ENCODE results near the gene MARCKS.

Gene MARCKS

GRCh38 chr6:113862112-113862511 lies 5.0 kb downstream of the MARCKS start:
- TF ChIP-seq CTCF (IDR thresholded peaks at IDR 0.05; ENCODE audit: low read length) (no peak), EZH2 (IDR thresholded peaks at IDR 0.05; ENCODE audit: borderline replicate concordance, low read length) (no peak)
- H3K9me2 ChIP-seq (ENCODE audit: low read depth, low read length) = no peaks in the 10 kb centered on the region
- no peak overlapping the region for H3K4me3 ChIP-seq (ENCODE audit: low read depth, low read length, poor library complexity, severe bottlenecking)
- no peaks in the 10 kb centered on the region for H3K9me3 ChIP-seq (ENCODE audit: low read length)
- no peak overlapping the region for H3K27ac ChIP-seq (ENCODE audit: low read depth, low read length, poor library complexity, severe bottlenecking)
- H3K4me1 ChIP-seq (ENCODE audit: insufficient read depth, low read length, severe bottlenecking) = peaks cover 11% of the 10 kb centered on the region
- H3F3A ChIP-seq (ENCODE audit: insufficient read depth, low read length) = no peaks in the 10 kb centered on the region
- no peak overlapping the region for H2AFZ ChIP-seq (ENCODE audit: low read length)
- no peaks in the 10 kb centered on the region for H3K79me2 ChIP-seq (ENCODE audit: insufficient read depth, low read length)
- H3K36me3 ChIP-seq (ENCODE audit: insufficient read depth, low read length) = no peaks in the 10 kb centered on the region
- H3K27me3 ChIP-seq (ENCODE audit: insufficient read depth, low read length) = no peaks in the 10 kb centered on the region; the same call in 1 of the 2 replicates
- H4K20me1 ChIP-seq (ENCODE audit: insufficient read depth, low read length) = no peaks in the 10 kb centered on the region
- no peak overlapping the region for H3K4me2 ChIP-seq (ENCODE audit: low read length)
- no peak overlapping the region for H3K9ac ChIP-seq (ENCODE audit: low read length)

- H3K9ac ChIP-seq (ENCODE audit: low read length) = no peak overlapping the region
- H3K27ac ChIP-seq (ENCODE audit: low read depth, low read length, poor library complexity, severe bottlenecking) = no peak overlapping the region
- H3K4me2 ChIP-seq (ENCODE audit: low read length) = no peak overlapping the region
- no peak overlapping the region for H2AFZ ChIP-seq (ENCODE audit: low read length)
- H3K79me2 ChIP-seq (ENCODE audit: insufficient read depth, low read length) = no peaks in the 10 kb centered on the region
- H3K27me3 ChIP-seq (ENCODE audit: insufficient read depth, low read length) = no peaks in the 10 kb centered on the region
- no peaks in the 10 kb centered on the region for H4K20me1 ChIP-seq (ENCODE audit: insufficient read depth, low read length)
- TF ChIP-seq CTCF (IDR thresholded peaks at IDR 0.05; ENCODE audit: low read length) (no peak), EZH2 (IDR thresholded peaks at IDR 0.05; ENCODE audit: borderline replicate concordance, low read length) (no peak)
- H3K9me3 ChIP-seq (ENCODE audit: low read length) = no peaks in the 10 kb centered on the region
- H3K4me3 ChIP-seq (ENCODE audit: low read depth, low read length, poor library complexity, severe bottlenecking) = no peak overlapping the region
- H3F3A ChIP-seq (ENCODE audit: insufficient read depth, low read length) = no peaks in the 10 kb centered on the region
- no peaks in the 10 kb centered on the region for H3K36me3 ChIP-seq (ENCODE audit: insufficient read depth, low read length)
- no peaks in the 10 kb centered on the region for H3K9me2 ChIP-seq (ENCODE audit: low read depth, low read length)
- peaks cover 13% of the 10 kb centered on the region for H3K4me1 ChIP-seq (ENCODE audit: insufficient read depth, low read length, severe bottlenecking)
These were observed 13.8 kb downstream of the MARCKS start for GRCh38 chr6:113870917-113871316.

GRCh38 chr6:113871975-113872374 lies 14.8 kb downstream of the MARCKS start:
- H3K4me1 ChIP-seq (ENCODE audit: insufficient read depth, low read length, severe bottlenecking) = peaks cover 13% of the 10 kb centered on the region
- no peaks in the 10 kb centered on the region for H3F3A ChIP-seq (ENCODE audit: insufficient read depth, low read length)
- H3K27ac ChIP-seq (ENCODE audit: low read depth, low read length, poor library complexity, severe bottlenecking) = no peak overlapping the region
- H3K4me2 ChIP-seq (ENCODE audit: low read length) = no peak overlapping the region
- H3K79me2 ChIP-seq (ENCODE audit: insufficient read depth, low read length) = no peaks in the 10 kb centered on the region
- no peak overlapping the region for H3K9ac ChIP-seq (ENCODE audit: low read length)
- H2AFZ ChIP-seq (ENCODE audit: low read length) = no peak overlapping the region
- no peak overlapping the region for H3K4me3 ChIP-seq (ENCODE audit: low read depth, low read length, poor library complexity, severe bottlenecking)
- H4K20me1 ChIP-seq (ENCODE audit: insufficient read depth, low read length) = no peaks in the 10 kb centered on the region
- H3K9me2 ChIP-seq (ENCODE audit: low read depth, low read length) = no peaks in the 10 kb centered on the region
- no peaks in the 10 kb centered on the region for H3K9me3 ChIP-seq (ENCODE audit: low read length)
- no peaks in the 10 kb centered on the region for H3K27me3 ChIP-seq (ENCODE audit: insufficient read depth, low read length)
- TF ChIP-seq EZH2 (IDR thresholded peaks at IDR 0.05; ENCODE audit: borderline replicate concordance, low read length) = no peak
- no peak for TF ChIP-seq CTCF (IDR thresholded peaks at IDR 0.05; ENCODE audit: low read length)
- no peaks in the 10 kb centered on the region for H3K36me3 ChIP-seq (ENCODE audit: insufficient read depth, low read length)
